Activated CD4-positive, alpha-beta T cell treated with anti-CD3 and anti-CD28 coated beads, Interleukin-10, Interleukin-2, amounts not matched to agents 100 ng/mL and 50 ng/mL, durations not matched to agents 16 hours and 8 hours (primary cell): Measurements from ENCODE around the gene EVA1B.

ENCODE experiments used
- DNase-seq: peaks from one replicate; pipeline ENCODE4 v3.0.0-alpha.2; 2020

Gene EVA1B

DNA sequence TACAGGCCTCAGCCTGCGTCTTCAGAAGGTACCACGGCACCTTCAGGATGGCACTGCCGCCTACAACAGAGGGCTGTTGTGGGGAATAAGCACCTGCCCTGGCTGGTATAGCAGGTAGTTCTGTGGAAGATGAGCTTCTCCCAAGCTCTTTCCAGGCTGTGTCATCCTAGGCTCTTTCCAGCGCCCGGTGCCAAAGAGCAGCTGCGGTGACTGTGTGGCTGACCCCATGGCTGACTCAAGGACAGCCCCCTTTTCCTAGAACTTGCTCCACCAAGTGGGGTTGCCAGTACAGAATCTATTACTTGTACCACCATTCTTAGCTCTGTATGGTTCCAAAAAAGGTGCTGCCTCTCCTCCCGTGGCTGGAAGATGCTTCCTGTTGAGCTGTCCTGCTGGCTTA lies 21.9 kb upstream of the EVA1B start:
- no peak for DNase-seq

DNA sequence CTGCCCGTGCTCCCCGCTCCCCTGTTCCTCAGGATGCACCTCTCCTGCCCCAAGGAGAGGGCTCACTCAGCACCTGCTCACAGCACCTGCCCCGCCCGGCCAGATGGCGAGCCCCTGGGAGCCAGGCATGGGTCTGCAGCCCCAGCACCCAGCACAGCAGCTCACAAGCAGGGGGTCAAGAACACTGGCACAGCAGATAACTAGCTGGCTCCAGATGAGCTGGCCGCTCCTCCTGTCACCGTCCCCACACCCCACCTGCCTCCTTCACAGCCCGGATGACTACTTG lies 20.9 kb upstream of the EVA1B start:
- DNase-seq, result no peak

DNA sequence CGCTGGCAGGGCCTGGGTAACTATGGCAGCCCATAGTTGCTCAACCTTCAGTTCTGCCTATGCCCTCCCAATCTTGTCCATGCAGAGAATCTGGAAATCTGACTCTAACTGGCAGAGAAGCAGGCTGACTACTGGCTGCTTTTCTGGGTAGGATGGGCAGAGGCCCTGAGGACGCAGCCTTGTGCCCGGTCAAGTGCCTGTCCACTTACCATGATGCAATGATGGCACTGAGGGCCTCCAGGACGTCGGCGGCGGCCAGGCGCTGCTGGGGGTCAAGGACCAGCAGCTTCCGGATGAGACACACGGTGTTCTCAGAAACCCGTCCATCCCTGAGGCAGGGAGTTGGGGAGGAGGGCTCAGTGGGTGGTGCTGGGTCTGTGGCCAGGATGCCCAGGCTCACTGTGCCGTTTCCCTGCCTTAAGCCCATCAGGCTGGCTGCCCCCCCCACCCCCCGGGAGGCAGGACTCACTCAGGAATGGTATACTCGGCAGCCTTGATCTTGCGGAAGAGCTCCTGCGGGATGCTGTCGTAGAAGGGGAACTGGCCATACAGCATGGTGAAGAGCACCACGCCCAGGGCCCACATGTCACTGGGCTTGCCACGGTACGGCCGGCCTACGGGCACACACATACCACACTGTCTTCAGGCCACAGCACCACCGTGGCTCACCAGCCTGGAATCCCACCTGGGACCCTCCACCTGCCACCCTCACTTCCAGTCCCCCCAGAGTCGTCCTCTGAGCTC lies 20.4 kb upstream of the EVA1B start:
- no peak for DNase-seq

DNA sequence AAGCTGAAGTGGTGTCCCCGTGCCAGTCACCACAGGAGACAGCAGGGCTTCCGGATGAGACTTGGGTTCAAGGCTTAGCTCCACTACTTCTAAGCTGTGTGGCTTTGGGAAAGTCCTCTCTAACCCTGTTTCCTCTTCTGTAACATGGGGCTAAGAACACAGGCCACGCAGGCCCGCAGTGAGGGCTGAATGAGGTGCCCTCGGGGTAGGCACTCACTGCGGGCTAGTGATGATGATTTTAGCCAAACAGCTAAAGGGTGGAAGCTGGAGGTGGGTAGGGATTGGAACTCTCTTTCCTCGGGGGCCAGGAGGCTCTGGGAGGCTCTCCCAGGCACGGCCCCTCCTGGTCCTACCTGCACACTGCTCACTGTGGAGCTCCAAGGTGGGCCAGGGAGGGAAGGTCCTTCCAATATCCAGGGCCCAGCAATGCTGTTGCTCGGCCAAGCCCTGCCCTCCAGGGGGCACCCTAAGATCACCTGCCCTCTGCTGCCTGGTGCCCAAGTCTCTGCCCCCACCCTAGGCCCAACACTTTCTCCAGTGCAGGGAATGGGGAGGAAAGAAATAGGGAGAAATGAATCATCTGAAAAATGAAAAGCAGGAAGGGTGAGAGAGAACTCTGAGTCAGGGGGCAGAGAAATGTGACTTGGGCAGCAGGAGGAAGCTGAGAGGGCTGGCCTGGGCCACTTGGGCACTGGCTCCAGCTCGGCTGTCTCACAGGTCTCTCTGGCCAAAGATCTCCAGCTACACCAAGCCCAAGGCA lies 19.2 kb upstream of the EVA1B start:
- DNase-seq, result peak; percentile 54

DNA sequence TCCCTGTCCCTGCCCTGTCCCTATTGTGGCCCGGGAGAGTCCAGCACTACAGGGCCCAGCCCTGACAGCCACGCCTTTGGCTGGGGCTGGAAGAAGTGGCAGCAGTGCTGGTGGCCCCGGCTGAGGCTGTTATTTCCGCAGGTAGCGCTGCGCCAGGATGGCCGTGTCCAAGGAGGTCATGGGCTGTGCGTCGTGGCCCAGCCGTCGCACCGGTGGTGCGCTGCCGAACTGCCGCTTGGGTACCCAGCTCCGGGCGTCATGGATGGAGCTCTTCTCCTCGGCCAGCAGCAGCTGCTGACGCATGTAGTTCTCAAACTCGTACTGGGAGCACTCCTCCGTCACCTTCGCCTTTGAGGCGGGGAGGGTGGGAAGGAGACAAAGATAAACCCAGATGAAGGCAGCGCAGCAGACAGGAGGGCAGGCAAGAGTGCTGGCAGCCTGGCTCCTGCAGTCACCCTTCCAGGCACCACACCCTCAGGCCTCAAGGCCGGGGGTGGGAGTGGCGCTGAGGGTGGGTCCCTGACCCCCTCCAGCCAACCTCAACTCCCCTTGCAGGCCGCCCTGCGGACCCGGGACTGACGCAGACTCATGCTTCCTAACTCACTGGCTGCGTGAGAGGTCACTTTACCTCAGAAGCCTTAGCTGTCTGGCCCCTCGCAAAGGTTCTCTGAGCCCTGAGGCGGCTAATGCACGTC lies 18.3 kb upstream of the EVA1B start:
- DNase-seq, result no peak

DNA sequence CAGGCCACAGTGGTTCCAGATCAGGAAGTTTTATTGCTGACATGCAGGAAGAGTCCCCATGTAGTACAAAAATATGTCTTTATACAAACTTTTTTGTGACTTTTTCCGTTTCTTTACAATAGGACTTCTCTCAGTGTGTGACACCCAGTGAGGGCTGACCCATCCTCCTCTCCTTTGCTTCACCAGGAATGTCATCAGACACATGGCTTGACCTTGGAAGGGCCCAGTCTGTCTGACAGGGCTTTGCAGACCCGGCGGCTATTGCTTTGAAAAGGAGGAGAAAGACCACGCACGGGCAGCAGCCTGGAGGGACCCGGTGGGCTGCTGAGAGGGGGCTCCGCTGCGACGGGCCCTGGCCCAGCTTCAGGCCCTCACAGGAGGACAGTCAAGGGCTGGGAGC lies 16.2 kb upstream of the EVA1B start:
- no peak for DNase-seq

DNA sequence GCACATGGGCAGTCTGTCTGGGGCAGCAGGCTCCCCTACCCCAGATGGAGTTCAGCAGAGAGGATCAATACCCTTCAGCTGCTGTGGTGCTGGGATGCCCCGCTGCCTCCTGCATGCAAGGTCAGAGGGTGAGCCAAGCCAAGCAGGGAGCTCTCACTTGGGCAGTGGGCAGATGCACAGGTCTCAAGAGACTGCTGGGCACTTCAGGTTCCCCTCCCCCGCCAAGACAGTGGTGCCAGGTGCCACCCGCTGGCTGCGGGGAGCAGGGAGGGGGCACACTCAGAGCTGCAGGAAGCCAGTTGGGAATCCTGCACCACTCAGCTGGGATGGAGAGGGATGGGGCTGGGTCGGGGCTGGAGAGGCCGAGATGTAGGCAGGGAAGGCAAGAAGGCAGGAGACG lies 15.8 kb upstream of the EVA1B start:
- DNase-seq, result no peak

DNA sequence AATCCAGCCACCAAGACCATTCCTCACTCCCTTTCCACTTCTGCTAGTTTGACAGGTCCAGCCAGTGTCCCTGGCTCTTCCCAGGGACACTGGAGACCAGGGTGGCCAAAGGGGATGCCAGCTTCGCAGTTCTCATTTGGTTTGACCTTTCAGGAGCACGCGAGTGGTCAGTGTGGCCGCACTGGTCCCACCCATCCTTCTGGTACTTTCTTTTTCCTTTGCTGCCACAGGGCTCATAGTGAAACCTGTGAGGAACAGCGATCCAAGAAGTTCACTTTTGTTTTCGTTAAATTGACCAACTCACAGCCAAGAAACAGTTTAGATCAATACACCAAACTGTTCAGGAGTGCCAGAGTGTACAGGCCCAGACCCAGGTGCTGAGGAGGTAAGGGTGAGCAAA lies 14.4 kb upstream of the EVA1B start:
- no peak for DNase-seq

DNA sequence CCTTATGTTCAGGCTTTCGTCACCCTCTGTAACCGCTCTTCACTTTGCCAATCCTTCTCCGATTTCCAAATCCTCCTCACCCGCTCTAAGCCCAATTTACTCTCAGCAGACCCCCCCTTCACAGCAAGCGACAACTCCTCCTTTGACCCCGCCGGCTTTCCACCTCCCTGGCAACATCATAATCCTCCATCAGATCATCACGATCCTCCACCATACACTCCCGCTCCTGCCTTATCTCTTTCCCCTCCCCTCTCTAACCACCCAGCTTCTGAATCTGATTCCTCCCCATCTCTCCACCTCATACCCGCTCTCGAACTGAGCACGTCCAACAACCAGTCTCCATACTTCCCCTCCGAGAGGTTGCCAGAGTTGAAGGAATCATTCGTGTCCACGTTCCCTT lies 7.5 kb upstream of the EVA1B start:
- DNase-seq, result no peak

DNA sequence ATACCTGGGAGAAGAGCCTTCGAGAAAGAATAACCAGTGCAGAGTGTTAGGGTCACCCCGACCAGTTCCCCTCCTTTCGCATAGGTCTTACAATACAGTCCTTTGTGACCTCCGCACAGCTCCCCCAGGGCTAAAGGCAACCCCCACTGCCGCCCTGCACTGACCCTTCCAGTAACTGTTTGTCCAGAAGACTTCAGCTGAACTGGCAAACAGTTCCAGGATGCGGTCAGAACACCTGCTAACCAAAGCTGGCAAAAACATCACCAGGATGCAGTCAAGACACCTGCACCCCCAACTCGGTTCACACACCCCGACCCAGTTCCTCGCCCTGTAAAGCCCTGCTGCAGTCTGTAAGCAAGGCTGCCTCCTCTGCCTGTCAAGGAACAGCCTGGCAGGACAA lies 6.4 kb upstream of the EVA1B start:
- DNase-seq, result no peak

DNA sequence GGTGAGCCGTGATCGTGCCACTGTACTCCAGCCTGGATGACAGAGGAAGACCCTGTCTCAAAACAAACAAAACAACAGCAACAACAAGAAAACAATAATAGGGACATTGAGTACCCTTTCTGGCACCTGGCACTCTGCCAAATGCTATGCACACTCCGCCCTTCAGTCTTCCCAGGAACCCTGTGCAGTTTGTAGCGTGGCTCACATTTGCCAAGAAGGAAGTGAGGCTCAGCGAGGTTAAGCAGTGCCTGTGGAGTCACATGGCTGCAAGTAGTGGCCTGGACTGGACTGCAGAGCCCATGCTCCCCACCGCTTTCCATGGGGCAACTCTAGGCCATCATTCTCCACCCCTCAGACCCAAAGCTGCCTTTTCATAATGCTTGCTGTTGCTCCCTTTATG lies 5.3 kb upstream of the EVA1B start:
- DNase-seq, result no peak

DNA sequence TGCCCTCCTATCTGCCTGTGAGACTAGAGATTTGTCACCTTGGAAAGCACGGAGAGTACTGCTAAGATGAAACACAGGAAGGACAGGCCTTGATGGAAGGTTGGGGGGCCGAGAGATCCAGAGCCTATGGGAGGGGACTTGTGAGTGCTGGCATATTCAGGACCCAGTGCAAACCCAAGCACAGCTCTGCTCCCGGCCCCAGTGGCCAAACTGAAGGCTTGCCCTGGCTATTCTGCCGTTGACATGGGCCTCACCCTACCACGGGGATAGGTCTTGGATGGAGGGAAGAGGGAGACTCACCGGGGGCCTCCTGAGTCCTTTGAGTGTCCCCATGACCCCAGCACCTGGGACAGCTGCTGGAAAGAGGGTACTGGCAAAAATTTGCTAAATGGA lies 4.6 kb upstream of the EVA1B start:
- DNase-seq, result no peak

DNA sequence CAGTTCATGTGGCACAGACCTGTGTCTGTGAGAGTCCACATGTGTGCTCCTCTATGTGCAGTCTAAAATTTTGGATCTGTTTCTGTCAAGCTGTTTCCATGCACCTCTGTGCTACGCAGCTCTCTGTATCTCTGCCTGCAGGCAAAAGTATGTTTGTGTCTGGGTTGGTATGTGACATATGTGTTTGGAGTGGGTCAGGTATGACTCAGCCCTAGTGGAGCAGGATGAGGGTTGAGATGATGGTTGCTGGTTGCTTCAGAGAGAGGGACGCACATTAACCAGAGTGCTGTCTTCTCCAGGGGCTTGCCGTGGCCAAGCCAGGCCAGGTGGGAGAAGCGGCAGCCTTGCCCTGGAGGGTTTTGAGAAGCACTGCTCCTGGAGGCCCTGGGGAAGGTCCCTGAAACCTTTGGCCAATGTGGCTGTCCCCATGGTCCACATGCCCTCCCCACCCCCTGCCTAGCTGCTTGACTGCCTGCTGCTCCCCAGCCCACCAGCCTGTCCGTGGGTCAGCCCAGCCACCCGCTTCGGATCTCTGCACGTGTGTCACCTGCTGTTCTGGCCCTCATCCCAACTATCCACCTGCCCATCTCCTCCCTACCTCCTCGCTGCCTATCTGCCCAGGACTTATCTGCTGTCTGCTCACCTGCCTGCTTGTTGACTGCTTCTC lies 4.1 kb upstream of the EVA1B start:
- peak; percentile 43 for DNase-seq

DNA sequence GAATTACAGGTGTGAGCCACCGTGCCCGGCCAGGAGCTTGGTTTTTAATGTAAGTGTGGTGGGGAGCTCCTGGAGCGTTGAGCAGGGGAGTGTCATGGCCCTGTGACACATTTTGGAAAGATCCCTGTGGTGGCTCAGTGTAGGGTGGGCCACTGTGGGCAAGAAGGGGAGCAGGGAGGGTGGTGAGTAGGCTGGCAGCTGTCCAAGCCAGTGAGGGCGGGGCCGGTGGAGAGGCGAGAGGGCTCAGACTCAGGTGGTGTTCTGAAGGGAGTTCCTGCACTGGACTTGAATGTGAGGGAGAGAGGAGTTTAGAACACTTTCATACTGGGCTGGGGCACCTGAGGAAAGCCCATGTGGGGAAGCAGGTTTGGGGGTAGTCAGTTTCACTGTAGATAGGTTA lies 3.1 kb upstream of the EVA1B start:
- DNase-seq, result no peak

DNA sequence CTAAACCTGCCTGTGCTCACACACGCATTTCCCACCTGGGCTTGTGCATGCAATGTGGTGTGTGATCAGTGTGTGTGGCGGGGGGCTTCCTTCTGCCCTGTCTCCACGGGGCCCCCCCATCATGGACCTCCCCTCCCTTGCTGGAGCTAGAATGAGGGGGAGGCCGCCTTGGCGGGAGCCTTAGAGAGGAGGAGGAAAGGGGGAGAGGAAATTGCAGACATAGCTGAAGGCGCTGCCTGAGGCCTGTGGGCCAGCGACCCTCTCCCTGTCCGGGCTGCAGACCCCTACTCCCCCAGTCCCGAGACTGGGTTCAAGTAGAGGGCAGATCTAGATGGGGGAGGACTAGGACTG lies 883 bp upstream of the EVA1B start:
- DNase-seq, result no peak

DNA sequence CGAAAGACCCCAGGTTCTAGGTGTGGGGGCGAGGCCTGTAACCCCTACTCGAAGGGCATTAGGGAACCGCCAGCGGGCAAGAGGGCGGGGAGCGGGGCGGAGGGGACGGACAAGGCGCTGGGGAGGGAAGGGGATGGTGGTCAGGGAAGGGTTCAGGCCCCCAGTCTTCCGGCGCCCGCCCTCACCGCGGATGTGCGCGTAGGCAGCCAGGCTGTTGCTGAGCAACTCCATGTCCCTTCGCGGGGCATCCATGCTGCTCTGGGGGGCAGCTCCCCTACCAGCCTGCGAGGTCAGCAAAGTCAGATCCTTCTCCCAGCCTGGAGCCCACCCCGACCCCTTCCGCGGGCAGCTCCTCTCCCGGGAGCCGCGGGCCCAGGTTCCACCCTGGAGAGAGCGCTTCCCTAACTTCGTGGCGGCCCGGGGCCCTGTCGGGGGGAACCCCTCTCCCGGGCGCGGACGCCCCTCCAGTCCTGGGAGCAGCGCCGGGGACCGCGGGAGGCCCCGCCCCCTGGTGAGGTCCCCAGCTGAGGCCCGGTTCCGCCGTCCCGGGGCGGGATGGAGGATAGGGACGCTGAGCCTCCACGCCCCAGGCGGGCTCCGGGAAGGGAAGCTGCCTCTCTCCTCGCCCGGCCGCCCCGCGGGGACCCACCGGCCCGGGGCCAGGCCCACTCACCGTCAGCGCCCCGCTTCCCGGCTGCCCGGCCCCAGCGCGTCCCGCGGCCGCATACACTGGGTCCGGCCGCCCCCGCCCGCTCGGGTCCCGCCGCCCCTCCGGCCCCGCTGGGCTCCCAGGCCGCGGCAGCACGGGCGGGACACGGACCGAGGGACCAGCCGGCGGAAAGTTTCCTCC lies 434 bp downstream of the EVA1B start:
- DNase-seq, result peak; percentile 50

DNA sequence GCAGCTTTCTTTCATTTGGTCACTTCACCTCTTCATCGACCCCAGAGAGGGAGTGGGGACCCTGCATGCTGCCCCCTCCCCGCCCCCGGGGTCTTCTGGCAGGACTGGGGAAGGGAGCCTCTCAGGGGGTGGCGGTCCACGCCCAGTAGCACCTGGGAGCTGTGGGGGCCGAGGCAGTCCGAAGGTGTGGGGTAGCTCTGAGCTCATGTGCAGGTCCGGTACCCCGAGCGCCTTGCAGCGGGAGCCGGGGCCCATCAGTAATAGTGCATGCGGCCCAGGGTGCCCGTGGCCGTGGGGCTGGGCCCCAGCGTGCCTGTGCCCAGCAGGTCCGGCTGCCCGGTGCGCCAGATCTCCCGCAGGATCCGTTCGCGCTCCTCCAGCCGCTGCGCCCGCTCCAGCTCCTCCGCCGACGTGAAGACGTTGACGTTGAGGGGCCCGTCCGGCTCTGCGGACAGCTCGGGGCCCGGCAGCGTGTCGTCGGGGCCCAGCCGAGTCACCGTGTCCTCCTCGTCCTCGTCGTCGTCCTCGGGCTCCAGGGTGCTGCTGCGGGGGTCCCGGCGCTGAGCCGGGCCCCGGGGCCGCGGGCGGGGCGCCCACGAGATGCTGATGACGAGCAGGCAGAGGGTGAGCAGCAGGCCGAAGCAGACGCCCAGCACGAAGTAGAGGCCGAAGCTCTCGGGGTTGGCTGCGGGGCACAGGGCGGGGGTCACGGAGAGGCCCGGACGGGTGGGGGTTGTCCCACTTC lies 1.2 kb downstream of the EVA1B start:
- no peak for DNase-seq

DNA sequence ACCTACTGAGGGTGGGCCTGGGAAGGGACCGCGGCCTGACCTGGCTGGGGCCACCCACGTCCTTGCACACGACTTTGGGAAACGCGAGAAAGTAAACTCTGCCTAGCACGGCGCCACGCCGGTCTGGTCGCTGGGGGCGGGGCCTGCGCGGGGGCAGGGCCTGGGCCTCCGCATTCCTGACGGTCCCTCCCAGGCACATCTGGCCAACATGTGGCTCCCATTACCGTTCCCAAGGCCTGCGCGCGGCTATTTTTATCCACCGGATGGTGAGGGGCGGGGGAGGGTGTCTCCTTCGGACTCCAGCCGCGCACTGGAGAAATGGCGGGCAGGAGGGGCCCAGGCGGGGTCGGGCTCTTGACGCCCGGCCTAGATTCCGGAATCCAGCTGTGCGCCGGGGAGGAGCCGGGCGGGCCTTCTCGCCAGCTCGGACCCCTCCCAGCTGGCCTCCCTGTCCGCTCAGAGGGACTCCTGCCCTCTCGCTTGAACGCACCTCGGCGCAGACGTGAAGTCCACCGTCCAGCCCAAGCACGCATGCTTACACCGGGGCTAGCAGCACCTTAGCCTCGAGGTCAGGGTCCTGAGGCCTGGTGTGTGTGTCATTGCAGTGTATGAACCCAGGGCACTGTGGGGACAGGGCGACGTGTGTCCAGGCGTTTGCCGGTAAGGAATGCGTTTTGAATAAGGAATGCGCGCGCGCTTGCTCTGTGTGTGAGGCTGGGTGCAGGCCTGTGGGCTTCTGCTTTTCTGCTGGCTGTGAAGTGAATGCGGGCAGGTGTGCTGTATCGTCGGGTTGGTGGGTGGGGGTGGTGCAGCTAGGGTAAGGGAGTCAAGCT lies 2.1 kb downstream of the EVA1B start:
- DNase-seq, result no peak

DNA sequence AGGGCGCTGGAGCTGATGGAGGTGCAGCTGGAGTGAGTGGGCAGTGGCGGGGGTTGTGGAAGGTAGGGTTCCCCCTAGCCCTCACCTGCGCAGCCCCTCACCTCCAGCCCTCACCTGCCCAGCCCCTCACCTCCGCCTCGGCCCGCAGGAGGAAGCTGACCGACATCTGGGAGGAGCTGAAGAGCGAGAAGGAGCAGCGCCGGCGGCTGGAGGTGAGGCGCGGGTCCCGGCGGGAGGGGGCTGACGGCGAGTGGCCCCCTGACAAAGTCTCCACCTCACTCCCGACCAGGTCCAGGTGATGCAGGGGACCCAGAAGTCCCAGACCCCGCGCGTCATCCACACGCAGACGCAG lies 2.7 kb downstream of the EVA1B start:
- no peak for DNase-seq

DNA sequence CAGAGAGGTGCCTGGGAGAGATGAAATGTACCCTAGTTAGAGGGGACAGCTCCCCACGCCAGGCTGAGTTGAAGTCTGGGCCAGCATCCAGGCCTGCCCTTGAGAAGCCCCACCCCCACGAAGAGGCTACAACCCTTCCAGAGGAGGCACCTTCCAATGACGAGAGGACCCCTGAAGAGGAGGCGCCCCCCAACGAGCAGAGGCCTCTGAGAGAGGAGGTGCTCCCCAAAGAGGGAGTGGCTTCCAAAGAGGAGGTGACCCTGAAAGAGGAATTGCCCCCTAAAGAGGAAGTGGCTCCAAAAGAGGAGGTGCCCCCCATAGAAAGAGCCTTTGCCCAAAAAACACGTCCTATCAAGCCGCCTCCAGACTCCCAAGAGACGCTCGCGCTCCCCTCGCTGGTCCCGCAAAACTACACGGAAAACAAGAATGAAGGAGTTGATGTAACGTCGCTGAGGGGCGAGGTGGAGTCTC lies 3.1 kb downstream of the EVA1B start:
- no peak for DNase-seq

DNA sequence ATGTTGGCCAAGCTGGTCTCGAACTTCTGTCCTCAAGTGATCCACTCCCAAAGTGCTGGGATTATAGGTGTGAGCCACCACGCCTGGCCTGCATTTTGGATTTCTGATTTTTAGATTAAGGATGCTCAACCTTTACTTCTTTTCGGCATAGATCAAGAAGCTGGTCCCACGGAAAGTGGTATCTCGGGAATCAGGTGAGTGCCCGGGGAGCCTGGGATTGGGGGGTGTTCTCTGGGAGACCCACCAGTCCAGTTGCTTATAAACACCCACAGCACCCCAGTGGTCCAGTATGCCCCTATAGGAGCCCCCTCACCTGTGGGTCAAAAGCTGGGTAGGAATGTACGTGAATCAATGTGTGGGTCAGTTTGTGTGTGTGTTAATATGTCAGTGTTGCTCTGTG lies 14.0 kb downstream of the EVA1B start:
- DNase-seq, result no peak
